ENCODE results near the gene ALDH7A1.
"Not testable (repeated sequence)": the region's sequence is repeated elsewhere in the genome, so short reads cannot be mapped to it uniquely, and the experiment has no call there.

ALDH7A1 gene

GRCh38 chr5:126594748-126595485 lies at the start of gene ALDH7A1:
Gene ALDH7A1 (minus strand): TSS chr5:126595219. CDS start chr5:126595198, 21 bp downstream.
- DNase-seq (ENCODE audit: low read depth): peak; percentile 96

GRCh38 chr5:126641387-126641786 lies 46.4 kb upstream of the ALDH7A1 start:
- no peak for DNase-seq (ENCODE audit: low read depth)

- no peak for DNase-seq (ENCODE audit: low read depth)
These were observed 45.8 kb upstream of the ALDH7A1 start for GRCh38 chr5:126640866-126641265.

- no peak for DNase-seq (ENCODE audit: low read depth)
These were observed 41.9 kb upstream of the ALDH7A1 start for GRCh38 chr5:126636956-126637355.

GRCh38 chr5:126635585-126635984 lies 40.6 kb upstream of the ALDH7A1 start:
- no peak for DNase-seq (ENCODE audit: low read depth)

- no peak for DNase-seq (ENCODE audit: low read depth)
These were observed 38.5 kb upstream of the ALDH7A1 start for GRCh38 chr5:126633552-126633951.

GRCh38 chr5:126631920-126632319 lies 36.9 kb upstream of the ALDH7A1 start:
- no peak for DNase-seq (ENCODE audit: low read depth)

- DNase-seq (ENCODE audit: low read depth): no peak
These were observed 33.1 kb upstream of the ALDH7A1 start for GRCh38 chr5:126628102-126628501.

- peak; percentile 93 for DNase-seq (ENCODE audit: low read depth)
These were observed 29.5 kb upstream of the ALDH7A1 start for GRCh38 chr5:126624534-126624933.

- DNase-seq (ENCODE audit: low read depth): peak; percentile 9
These were observed 24.8 kb upstream of the ALDH7A1 start for GRCh38 chr5:126619781-126620180.

GRCh38 chr5:126617603-126618002 lies 22.6 kb upstream of the ALDH7A1 start:
- DNase-seq (ENCODE audit: low read depth): not testable (repeated sequence)

- DNase-seq (ENCODE audit: low read depth): no peak
These were observed 20.3 kb upstream of the ALDH7A1 start for GRCh38 chr5:126615286-126615685.

- no peak for DNase-seq (ENCODE audit: low read depth)
These were observed 19.0 kb upstream of the ALDH7A1 start for GRCh38 chr5:126613941-126614592.

GRCh38 chr5:126610616-126611015 lies 15.6 kb upstream of the ALDH7A1 start:
- no peak for DNase-seq (ENCODE audit: low read depth)

GRCh38 chr5:126610160-126610559 lies 15.1 kb upstream of the ALDH7A1 start:
- no peak for DNase-seq (ENCODE audit: low read depth)

GRCh38 chr5:126605525-126605924 lies 10.5 kb upstream of the ALDH7A1 start:
- DNase-seq (ENCODE audit: low read depth): no peak

- no peak for DNase-seq (ENCODE audit: low read depth)
These were observed 8.5 kb upstream of the ALDH7A1 start for GRCh38 chr5:126603402-126603991.

GRCh38 chr5:126600631-126601511 lies 5.9 kb upstream of the ALDH7A1 start, which contains the start of gene PHAX:
Gene PHAX (plus strand): TSS chr5:126600947. CDS start chr5:126600963, 16 bp downstream.
- DNase-seq (ENCODE audit: low read depth): peak; percentile 86

- DNase-seq (ENCODE audit: low read depth): not testable (repeated sequence)
These were observed 5.1 kb upstream of the ALDH7A1 start for GRCh38 chr5:126599971-126600630.

- DNase-seq (ENCODE audit: low read depth): no peak
These were observed 4.5 kb upstream of the ALDH7A1 start for GRCh38 chr5:126599499-126599898.

GRCh38 chr5:126597156-126597555 lies 2.1 kb upstream of the ALDH7A1 start:
- peak; percentile 85 for DNase-seq (ENCODE audit: low read depth)
